IPS-NIHi7 (cell line): ENCODE results near the gene MYO1C.
"Not testable (repeated sequence)": the region's sequence is repeated elsewhere in the genome, so short reads cannot be mapped to it uniquely, and the experiment has no call there.

Experiments used
- DNase-seq: peaks from one replicate; pipeline ENCODE4 v3.0.0; 2012; ENCODE audit warnings: mixed read lengths; ENCODE audit errors: extremely low spot score

MYO1C gene, protein sequence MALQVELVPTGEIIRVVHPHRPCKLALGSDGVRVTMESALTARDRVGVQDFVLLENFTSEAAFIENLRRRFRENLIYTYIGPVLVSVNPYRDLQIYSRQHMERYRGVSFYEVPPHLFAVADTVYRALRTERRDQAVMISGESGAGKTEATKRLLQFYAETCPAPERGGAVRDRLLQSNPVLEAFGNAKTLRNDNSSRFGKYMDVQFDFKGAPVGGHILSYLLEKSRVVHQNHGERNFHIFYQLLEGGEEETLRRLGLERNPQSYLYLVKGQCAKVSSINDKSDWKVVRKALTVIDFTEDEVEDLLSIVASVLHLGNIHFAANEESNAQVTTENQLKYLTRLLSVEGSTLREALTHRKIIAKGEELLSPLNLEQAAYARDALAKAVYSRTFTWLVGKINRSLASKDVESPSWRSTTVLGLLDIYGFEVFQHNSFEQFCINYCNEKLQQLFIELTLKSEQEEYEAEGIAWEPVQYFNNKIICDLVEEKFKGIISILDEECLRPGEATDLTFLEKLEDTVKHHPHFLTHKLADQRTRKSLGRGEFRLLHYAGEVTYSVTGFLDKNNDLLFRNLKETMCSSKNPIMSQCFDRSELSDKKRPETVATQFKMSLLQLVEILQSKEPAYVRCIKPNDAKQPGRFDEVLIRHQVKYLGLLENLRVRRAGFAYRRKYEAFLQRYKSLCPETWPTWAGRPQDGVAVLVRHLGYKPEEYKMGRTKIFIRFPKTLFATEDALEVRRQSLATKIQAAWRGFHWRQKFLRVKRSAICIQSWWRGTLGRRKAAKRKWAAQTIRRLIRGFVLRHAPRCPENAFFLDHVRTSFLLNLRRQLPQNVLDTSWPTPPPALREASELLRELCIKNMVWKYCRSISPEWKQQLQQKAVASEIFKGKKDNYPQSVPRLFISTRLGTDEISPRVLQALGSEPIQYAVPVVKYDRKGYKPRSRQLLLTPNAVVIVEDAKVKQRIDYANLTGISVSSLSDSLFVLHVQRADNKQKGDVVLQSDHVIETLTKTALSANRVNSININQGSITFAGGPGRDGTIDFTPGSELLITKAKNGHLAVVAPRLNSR

DNA sequence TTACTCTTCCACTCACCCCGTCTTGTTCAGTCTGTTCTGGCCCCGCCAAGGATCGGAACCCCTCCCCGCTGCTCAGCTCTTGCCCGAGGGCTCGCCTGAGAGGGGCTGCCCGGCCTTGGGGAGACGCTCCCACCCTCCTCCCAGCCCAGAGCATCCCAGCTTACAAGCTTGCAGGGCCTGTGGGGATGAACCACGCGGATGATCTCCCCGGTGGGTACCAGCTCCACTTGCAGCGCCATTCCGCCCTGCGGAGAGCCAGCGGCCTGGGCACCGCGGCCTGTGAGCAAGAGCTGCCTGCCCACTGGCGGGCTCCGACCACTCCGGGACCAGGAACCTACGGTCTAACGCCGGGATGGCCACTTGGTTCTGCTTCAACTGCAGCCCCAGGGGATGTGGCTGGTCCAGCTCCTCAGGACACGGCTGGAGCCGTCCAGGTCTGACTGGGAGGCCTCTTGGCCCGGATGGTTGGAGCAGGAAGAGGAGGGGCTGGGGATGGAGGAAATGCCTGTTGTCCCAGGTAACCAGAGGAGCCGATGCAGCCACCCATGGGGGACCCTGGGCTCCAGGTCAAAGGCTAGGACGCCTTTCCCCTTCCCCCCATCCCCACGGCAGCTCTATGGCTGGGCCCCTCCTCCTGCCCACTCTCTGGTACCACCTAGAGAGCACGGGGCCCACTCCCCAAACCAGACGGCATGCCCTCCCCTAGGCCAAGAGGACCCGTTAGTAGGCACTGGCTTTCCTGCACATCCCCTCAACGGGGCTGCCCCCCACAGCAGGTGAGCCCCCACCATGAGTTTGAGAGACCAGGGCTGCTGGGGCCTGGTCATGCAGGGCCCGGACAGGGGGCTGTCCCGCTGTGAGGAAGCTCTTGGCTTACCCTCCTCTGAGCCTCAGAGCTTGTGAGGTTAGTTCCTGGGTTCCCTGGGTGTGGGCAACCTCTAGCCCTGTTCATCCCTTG lies at the start of gene MYO1C:
Gene MYO1C (minus strand): TSS at position 438 of the 958 bp plus-strand sequence. CDS start 199 bp downstream, at position 239.
- DNase-seq = peak; percentile 66

DNA sequence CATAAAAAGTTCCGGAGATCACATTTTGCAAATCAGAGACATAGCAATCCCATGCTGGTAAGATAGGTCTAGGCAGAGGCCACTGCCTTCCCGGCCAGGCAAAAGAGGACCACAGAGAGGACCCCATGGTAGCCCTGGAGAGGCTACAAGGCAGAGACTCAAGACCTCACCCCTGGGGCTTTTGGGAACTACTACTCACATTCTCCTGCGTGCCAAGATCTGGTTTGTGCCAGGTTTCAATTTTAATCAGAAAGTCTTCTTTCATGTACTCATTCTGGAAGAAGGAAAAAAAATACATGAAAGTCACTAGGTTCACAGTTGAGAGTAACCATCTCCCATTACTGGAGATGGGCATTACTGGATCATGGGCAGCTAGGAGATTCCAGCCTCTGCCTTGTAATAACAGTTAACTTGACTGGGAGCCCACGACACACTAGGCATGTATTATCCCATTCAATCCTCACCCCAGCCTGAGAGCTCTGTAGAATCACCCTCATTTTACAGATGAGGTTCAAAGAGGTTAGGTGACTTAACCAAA lies 49.0 kb upstream of the MYO1C start:
- no peak for DNase-seq

DNA sequence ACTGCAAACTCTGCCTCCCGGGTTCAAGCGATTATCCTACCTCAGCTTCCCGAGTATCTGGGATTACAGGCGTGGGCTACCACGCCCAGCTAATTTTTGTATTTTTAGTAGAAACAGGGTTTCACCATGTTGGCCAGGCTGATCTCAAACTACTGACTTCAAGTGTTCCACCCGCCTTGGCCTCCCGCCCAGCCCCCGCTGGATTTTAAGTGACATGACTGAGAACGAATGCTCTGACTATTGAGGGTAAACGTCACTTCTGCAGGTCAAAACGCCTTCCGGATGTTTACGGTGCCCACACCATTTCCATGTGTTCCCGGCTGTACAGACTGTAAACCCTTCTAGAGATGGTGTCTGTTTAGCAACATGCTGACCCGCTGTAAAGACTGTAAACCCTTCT lies 47.3 kb upstream of the MYO1C start:
- no peak for DNase-seq

DNA sequence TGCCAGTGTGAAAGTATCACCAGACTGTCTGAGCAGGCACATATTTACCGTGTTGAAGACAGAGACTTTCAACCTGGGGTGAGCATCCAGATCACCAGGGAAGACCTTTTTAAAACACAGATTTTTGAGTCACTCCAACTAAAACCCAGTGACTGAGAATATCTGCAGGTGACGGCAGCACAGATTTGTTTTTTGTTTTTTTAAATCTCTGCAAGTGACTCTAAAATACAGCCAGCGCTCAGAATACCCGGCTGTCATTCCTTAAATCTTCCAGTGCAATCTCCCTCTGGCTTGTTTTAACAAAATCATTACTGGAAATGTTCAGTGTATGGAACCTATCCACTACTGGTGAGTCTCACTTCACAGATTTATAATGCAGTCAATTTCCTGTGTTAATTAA lies 43.3 kb upstream of the MYO1C start:
- DNase-seq = no peak

DNA sequence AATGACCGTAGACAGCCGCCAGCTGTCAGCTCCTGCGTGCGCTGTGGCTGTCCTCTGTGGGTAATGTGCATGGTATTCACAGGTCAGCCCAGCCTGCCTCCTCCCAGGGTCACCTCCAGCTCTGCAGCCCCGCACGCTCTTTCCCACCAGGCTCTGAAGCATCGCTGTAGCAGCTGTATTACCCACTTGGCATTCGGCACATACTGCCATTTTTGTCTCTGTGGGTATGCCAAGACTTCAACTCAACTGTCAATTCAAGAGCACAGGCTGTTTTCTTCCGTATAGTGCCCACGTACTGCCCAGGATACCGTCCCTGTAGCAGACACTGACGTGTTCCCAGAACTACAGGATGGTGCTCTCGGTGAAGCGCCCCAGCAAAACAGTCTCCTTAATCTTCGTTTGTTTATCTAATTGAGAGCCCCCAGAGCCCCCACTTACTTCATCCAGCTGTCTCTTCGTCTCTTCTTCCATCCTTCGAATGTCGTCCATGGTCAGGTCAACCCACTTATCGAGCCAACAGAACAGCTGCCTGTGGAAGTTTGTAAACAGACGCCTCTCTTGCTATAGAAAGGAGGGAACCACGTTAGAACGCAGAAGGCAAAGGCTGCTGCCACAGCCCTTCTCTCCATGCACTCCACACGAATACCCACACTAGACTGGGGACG lies 41.3 kb upstream of the MYO1C start:
- DNase-seq = no peak

DNA sequence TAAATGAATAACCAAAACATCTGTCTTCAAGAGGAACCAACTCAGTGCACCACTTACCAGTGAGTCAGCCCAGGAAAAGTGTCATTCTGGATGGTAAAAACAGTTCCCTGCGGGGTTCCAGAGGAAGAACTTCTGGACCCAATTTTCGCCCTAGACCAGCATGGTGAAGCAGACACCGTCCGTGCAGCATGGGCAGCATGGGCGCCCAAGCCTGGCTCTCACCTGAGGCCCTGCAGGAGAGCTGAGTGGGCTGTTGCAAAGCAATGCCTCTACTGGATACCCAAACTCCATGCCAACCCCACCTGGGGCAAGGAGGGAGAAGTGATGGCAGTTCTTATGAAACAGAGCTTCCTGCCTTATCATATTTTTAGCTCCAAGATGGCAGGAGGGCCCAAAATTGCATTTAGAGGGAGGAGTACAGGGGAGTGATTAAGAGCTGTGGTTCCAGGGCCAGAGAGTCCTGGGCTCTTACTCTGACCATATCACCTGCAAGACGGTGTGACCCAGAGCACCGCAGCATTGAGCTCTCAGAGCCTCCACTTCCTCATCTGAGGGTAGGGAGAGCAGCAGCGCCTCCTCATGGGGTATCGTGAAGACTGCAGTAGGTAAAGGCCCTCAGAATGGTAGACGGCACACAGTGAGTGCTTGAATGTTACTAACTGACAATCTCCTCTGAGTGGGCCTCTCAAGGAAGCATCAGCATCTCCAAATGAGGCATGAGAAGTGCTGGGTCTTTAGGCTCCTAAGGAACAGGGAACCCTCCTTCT lies 40.5 kb upstream of the MYO1C start:
- peak; percentile 76 for DNase-seq

DNA sequence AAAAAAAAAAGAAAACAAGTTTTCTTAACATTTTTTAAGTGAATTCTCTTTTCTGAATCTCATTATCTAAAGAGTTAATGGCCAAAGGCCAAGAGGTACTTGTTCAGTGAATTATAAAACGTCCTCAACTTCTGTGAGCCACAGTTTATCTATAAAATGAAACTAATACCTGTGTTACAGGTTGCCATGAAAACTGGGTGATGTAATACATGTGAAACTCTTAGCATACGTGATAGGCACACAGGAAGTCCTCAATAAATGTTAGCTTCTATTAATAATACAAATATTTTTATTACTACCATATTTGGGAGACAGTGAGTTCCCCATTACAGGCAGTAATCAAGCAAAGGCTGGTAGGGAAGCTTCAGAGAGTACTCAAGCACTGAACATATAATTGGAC lies 37.4 kb upstream of the MYO1C start:
- no peak for DNase-seq

DNA sequence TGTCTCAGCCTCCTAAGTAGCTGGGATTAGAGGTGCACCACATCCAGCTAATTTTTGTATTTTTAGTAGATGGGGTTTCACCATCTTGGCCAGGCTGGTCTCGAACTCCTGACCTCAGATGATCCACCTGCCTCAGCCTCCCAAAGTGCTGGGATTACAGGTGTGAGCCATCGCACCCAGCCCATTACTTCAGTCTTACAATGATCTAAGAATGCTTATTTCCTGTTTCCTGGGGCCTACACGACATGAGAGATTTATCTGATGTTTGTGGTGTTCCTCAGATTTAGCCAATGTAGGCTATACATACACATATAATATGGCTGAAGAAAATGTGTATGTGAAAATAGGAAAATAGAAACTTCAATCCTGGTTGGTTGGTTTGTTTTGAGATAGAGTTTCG lies 34.4 kb upstream of the MYO1C start:
- not testable (repeated sequence) for DNase-seq

DNA sequence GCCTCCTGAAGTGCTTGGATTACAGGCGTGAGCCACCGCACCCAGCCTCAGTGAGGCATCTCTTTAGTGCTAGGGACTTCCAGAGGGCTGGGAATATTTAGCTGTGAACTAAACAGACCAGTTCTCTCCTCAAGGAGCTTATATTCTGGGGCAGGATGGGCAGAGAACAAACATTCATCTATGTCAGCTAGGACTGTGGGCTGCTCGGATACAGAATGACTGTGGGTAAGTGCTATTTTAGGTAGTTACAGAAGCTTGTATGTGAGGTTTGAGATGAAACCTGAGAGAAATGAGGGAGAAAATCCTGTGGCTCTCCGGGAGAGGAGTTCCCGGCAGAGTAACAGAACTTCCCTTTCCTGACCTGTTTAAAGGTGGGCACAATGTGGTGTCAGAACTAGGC lies 30.1 kb upstream of the MYO1C start:
- no peak for DNase-seq

DNA sequence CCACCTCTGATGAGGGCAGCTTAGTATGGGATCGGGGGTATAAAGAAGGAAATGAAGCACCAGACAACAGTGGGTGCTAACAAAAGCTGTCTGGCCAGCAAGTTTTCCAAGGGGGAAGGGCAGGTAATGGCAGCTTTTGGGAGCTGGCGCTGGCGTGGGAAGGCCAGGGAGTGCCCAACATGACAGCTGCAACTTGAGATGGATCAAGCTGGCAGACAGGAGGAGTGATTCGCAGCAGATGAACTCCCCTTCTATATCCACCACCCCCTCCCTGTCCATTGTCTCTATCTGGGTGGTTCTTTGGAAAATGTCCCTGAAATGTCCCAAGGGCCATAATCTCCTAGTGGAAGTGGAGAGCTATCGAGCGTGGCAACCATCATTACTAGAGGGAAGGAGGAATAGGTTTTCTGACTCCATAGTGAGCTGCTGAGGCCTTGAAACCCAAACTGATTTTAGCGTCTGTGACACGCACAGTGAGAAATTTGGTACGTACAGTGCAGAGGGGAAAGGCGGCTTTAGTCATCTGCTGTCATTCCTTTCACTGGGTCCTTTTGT lies 28.7 kb upstream of the MYO1C start:
- no peak for DNase-seq

DNA sequence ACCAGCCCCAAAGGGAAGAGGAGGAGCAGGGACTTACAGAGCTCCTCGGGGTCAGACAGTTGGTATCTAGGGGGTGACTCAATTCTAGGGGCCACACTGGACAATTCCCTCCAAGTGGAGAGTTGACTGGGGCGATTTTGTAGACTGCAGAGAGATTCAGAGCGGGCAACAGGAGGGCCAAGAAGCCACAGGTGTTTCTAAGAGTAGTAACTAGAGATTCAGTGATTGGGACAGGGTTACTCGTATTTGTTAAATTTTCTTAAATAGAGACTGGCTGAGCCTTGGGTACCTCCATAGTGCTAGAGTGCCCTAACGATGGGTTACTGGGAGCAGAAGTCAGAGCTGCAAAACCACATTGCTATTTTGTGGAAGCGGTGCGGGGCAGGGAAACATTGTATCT lies 27.2 kb upstream of the MYO1C start:
- no peak for DNase-seq

DNA sequence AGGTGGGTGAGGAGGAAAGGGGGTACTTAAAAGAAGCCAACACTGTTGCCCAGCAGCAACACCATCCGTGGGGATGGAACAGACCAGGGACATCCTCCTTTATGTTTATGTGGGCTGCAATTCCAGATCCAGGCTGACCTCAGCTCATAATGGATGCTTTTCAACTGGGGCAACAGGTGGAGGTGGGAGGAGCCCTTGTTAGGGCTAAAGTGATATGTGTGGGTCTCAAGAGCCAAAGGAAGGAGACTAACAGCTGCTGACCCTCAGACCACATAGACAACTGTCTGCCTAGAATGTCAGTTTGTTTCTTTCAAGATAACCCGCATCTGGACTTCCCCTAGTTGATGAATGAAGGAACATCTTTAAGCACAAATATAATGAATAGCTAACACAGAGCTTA lies 25.9 kb upstream of the MYO1C start:
- no peak for DNase-seq

DNA sequence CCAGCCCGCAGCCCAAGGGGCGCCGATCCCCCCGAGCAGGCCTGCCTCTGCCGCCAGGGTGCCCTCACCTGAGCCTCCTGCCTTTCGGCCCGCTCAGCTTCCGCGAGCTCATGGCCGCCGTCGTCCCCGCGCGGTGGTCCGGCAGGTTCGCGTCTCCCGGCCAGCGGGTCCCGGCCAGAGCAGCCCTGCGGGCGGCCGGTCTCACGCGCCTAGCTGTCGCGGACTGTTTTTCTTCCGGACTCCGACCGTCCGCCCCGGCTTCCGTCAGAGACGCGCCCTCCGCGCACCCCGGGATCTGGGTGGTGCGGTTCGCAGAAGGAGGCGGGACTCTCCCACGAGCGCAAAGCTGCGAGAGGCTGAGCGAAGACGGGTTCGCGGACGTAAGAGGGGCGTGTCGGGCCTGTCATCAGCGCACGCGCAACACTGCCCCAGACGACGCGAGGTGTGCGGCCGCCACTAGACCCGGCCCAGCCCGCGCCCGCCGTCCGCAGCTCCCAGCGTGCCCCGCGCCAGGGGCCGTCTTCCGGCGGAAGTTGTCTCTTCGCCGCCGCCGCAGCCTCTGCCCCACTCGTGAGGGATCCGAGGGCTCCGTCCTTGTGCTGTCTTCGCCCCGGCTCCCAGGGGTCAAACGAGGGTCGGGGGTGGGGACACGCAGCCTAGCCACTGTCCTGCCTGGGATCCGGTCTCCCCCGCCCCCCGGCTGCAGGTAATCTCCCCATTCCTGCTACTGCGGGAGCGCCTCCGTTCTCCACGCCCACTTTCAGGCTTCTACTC lies 24.1 kb upstream of the MYO1C start, which contains the start of gene INPP5K:
Gene INPP5K (minus strand): TSS at position 225 of the 774 bp plus-strand sequence. CDS start 113 bp downstream, at position 112.
- DNase-seq = peak; percentile 99

DNA sequence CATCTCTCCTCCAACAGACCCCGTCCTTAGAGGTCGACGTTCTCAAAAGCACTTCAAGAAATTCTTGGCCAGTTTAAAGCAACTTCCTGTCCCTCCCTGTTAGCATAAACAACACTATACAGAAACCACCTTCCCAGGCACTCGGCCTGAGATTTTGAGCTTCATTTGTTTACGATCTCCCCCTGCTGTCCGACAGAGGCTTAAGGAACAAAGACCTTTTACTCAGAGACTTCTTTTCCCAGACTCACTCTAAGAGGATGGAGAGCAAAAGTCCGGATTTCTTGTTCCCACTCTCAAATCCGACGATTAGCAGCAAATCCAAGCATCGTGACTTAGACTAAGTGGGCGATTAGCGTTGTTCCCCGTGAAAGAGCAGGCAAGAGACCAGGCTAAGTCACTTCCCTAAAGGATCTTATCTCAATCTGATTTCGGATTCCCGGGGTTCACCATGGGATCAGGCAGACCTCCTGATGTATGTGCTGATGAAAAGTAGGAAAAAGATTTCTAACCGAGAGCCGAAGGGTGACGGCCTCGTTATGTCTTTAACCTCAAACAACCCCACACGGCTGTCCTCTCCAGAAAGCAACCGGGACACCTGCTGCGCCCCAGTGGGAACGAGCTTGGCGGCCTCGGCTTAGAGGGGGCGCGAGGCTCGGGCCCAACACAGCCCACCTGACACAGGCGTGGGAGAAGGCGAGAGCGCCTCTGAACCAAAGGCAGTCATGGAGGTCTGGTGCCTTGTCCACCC lies 23.3 kb upstream of the MYO1C start:
- peak; percentile 77 for DNase-seq

DNA sequence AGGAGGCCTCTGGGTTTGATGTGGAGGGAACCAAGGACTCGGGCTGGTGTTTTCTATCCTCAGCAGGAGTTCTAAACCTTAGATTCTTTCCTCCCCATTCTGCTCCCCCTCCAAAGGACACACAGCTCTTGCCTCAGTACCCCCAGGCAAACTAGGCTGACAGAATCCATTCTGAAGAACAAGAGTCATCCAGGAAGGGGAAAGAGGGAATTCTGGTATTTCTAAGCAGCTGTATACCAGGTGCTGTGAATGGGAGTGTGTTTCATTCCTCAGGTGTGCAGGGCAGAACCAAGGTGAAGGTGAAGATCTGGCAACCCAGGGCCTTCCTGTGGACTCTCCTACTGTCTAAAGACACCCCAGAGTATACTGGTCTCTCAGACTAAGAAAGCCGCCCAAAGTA lies 19.9 kb upstream of the MYO1C start:
- no peak for DNase-seq

DNA sequence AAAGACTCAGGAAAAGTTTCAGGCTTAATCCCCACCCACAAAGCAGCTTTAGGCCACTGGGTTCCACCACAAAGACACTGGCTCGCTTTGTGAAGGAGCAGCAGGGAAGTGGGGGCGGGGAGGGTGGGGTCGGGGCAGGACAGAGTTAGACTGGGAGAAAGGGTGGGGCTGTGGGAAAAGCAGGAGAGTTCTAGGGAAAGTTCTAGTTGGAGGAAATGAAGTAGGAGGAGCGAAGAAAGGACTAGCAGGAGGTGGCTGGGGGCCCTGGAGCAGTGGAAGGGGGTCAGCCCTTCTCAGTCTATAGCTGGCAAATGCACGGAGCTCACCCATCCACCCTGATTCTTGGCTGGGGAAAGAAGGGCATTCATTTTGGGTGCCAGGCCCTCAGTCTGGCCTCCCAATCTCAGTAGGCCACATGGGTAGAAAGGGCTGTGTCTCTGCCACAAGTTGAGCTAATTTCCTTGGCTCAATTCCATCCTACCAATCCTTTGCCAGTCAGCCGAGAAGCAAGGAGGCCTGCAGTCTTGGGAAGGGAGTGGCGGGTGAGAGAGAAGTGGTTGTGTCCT lies 19.4 kb upstream of the MYO1C start:
- no peak for DNase-seq

DNA sequence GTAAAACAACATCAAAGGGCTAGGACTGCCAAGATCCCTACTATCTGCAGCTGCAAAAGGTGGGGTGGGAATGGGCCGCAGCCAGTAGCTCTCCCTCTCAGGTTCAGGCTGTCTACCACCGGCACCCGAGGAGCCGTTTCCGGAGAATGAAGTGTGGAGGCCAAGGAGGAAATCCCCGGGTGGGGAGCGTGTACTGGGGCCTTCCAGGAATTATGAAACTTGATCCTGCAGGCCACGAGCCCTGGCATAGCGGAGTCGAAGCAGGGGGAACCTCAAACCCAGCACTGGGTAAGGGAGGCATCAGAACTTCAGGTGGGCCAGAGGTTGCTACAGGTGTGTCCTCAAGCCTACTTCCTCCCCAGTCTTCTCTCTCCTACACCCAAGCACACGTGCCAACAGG lies 18.8 kb upstream of the MYO1C start:
- DNase-seq = no peak
